Endodermal cell (in vitro differentiated cells): ENCODE data around the gene IFNG-AS1. TPM values are rescaled to one million over a fixed set of nuclear protein-coding genes. Genes with fewer than 3 reads are reported as not detected.

Source experiments
- DNase-seq: peaks from one replicate; pipeline ENCODE4 v3.0.0-alpha.2; 2017
- H3K27ac ChIP-seq: 2 replicates; pipeline ENCODE4 v1.5.1; 2013; ENCODE audit warnings: mild to moderate bottlenecking, low read depth, low read length, moderate library complexity
- H3K27me3 ChIP-seq: 2 replicates; pipeline ENCODE4 v1.6.1; 2013; ENCODE audit warnings: mild to moderate bottlenecking, low read length, moderate library complexity; ENCODE audit not compliant: insufficient read depth, control insufficient read depth, poor library complexity, severe bottlenecking
- H3K36me3 ChIP-seq: 2 replicates; pipeline ENCODE4 v1.7.0; 2013; ENCODE audit warnings: mild to moderate bottlenecking, low read length, moderate library complexity; ENCODE audit not compliant: control insufficient read depth, insufficient read depth
- H3K4me1 ChIP-seq: one replicate; pipeline ENCODE4 v1.7.0; 2013; ENCODE audit warnings: low read length; ENCODE audit not compliant: control insufficient read depth, insufficient read depth
- H3K4me3 ChIP-seq: 2 replicates; pipeline ENCODE4 v1.5.1; 2013; ENCODE audit warnings: mild to moderate bottlenecking, low read length, moderate library complexity
- H3K9ac ChIP-seq: 2 replicates; pipeline ENCODE4 v1.6.1; 2013; ENCODE audit warnings: mild to moderate bottlenecking, low read length, moderate library complexity; ENCODE audit not compliant: poor library complexity, severe bottlenecking; ENCODE audit errors: extremely low read depth
- H3K9me3 ChIP-seq: 2 replicates; pipeline ENCODE4 v1.6.1; 2013; ENCODE audit warnings: mild to moderate bottlenecking, low read length, moderate library complexity; ENCODE audit not compliant: control insufficient read depth
- H3K27ac Mint-ChIP-seq: 2 replicates; pipeline ENCODE4 v1.8.0; 2020; ENCODE audit warnings: mixed read lengths
- H3K27me3 Mint-ChIP-seq: 2 replicates; pipeline ENCODE4 v1.8.0; 2021; ENCODE audit warnings: mild to moderate bottlenecking, mixed read lengths; ENCODE audit not compliant: insufficient read depth
- H3K36me3 Mint-ChIP-seq: 2 replicates; pipeline ENCODE4 v1.8.0; 2020; ENCODE audit warnings: low read depth, mixed read lengths
- H3K4me1 Mint-ChIP-seq: 2 replicates; pipeline ENCODE4 v1.8.0; 2020; ENCODE audit warnings: mixed read lengths
- H3K4me3 Mint-ChIP-seq: 2 replicates; pipeline ENCODE4 v1.8.0; 2020; ENCODE audit warnings: mild to moderate bottlenecking, moderate library complexity, mixed read lengths
- H3K9me3 Mint-ChIP-seq: 2 replicates; pipeline ENCODE4 v1.8.0; 2020; ENCODE audit warnings: mild to moderate bottlenecking, mixed read lengths
- CTCF ChIP-seq: fragments of 200-600 bp; sonication (generic); conservative IDR thresholded peaks from 2 replicates; pipeline ENCODE4 v1.5.0; 2021; ENCODE audit warnings: antibody characterized with exemption, mild to moderate bottlenecking
- WGBS, 2 experiments: methylation state at CpG; one replicate each; pipeline versions ENCODE4 v1.1.5 to v1.1.7; 2013; ENCODE audit warnings: missing lambda C conversion rate in 2 of 2, mixed read lengths in 1 of 2; ENCODE audit not compliant: insufficient coverage in 1 of 2, insufficient read length in 1 of 2; 5-methylcytosine and 5-hydroxymethylcytosine counted together
- total RNA-seq, 2 donors: library from RNA; stranded (reverse); fragmentation: NEBNext Ultra II Directional in 1 of 2; extraction: Animal tissue kit (Norgen Biotek cat#: 25700) in 1 of 2; gene quantifications; 2 replicates in 1 of 2; 3 replicates in 1 of 2; pipeline ENCODE4 v1.2.1, GENCODE V29; 2021

IFNG-AS1 gene
- total RNA-seq, 2 donors from 2014 or later: not detected

GRCh38 chr12:67980391-67980790 is 8.9 kb upstream of the IFNG-AS1 start:
- no peaks in the 10 kb centered on the region for H3K4me1 ChIP-seq
- Mint-ChIP-seq H3K27me3 (peaks cover 1% of the 10 kb centered on the region), H3K9me3 (peaks cover under 1% of the 10 kb centered on the region), H3K36me3 (no peaks in the 10 kb centered on the region), H3K27ac (no peak overlapping the region), H3K4me1 (peaks cover 8% of the 10 kb centered on the region), H3K4me3 (no peak overlapping the region)
- no peak overlapping the region for H3K4me3 ChIP-seq
- no peaks in the 10 kb centered on the region for H3K36me3 ChIP-seq
- H3K9me3 ChIP-seq: no peaks in the 10 kb centered on the region
- no peak overlapping the region for H3K27ac ChIP-seq
- no peak for TF ChIP-seq CTCF
- no peak overlapping the region for H3K9ac ChIP-seq
- no peak for DNase-seq
- no peaks in the 10 kb centered on the region for H3K27me3 ChIP-seq
- 100% methylated on average over 1 of the region's 1 CpG for WGBS, 2 experiments

GRCh38 chr12:67981287-67982162 is 7.7 kb upstream of the IFNG-AS1 start:
- no peaks in the 10 kb centered on the region for H3K27me3 ChIP-seq
- no peak for DNase-seq
- WGBS, 2 experiments: 83 to 90% methylated on average over 1 to 3 of the region's 4 CpGs
- no peak overlapping the region for H3K27ac ChIP-seq
- H3K36me3 ChIP-seq: no peaks in the 10 kb centered on the region
- Mint-ChIP-seq H3K27ac (no peak overlapping the region), H3K27me3 (no peaks in the 10 kb centered on the region), H3K4me3 (no peak overlapping the region), H3K9me3 (no peaks in the 10 kb centered on the region), H3K4me1 (peaks cover 7% of the 10 kb centered on the region), H3K36me3 (no peaks in the 10 kb centered on the region)
- H3K9me3 ChIP-seq: no peaks in the 10 kb centered on the region
- H3K4me1 ChIP-seq: no peaks in the 10 kb centered on the region
- TF ChIP-seq CTCF: no peak
- H3K4me3 ChIP-seq: no peak overlapping the region
- H3K9ac ChIP-seq: no peak overlapping the region

GRCh38 chr12:67982164-67982563 is 7.1 kb upstream of the IFNG-AS1 start:
- H3K27ac ChIP-seq: no peak overlapping the region
- WGBS, 2 experiments: 90 to 93% methylated on average over 3 to 6 of the region's 6 CpGs
- Mint-ChIP-seq H3K27ac (no peak overlapping the region), H3K27me3 (no peaks in the 10 kb centered on the region), H3K9me3 (no peaks in the 10 kb centered on the region), H3K4me3 (no peak overlapping the region), H3K4me1 (peaks cover 4% of the 10 kb centered on the region), H3K36me3 (no peaks in the 10 kb centered on the region)
- no peak overlapping the region for H3K9ac ChIP-seq
- H3K4me1 ChIP-seq: no peaks in the 10 kb centered on the region
- no peak for DNase-seq
- H3K36me3 ChIP-seq: no peaks in the 10 kb centered on the region
- no peaks in the 10 kb centered on the region for H3K27me3 ChIP-seq
- H3K9me3 ChIP-seq: no peaks in the 10 kb centered on the region
- no peak overlapping the region for H3K4me3 ChIP-seq
- no peak for TF ChIP-seq CTCF
